GM12892 (cell line): ENCODE measurements around the gene ANKRD30A. TPM values are rescaled to one million over a fixed set of nuclear protein-coding genes. Genes with fewer than 3 reads are reported as not detected.
"Not testable (repeated sequence)": the region's sequence is repeated elsewhere in the genome, so short reads cannot be mapped to it uniquely, and the experiment has no call there.

Experiments used
- DNase-seq: peaks from one replicate; pipeline ENCODE4 v3.0.0; 2011; ENCODE audit not compliant: insufficient read length
- FAIRE-seq: peaks from 2 replicates; lab custom pipeline; 2011; peaks lifted over from hg19 to GRCh38; lab: Jason Lieb, UNC
- POLR2A ChIP-seq: IDR thresholded peaks from 2 replicates; pipeline ENCODE4 v1.6.1; 2011; ENCODE audit warnings: low read depth, low read length, control low read depth
- POLR2AphosphoS5 ChIP-seq: IDR thresholded peaks from 2 replicates; pipeline ENCODE4 v1.6.1; 2011; ENCODE audit warnings: low read depth, low read length, control low read depth
- TAF1 ChIP-seq: IDR thresholded peaks from 2 replicates; pipeline ENCODE4 v1.6.1; 2011; ENCODE audit warnings: low read depth, mild to moderate bottlenecking, control low read depth, low read length, borderline replicate concordance
- polyA plus RNA-seq: library from polyadenylated mRNA; unstranded; fragments of >200 nt; gene quantifications from one replicate; pipeline ENCODE4 v1.2.1, GENCODE V29; 2012; ENCODE audit warnings: missing spikeins, inconsistent platforms; ENCODE audit not compliant: missing spikeins

Gene ANKRD30A, protein sequence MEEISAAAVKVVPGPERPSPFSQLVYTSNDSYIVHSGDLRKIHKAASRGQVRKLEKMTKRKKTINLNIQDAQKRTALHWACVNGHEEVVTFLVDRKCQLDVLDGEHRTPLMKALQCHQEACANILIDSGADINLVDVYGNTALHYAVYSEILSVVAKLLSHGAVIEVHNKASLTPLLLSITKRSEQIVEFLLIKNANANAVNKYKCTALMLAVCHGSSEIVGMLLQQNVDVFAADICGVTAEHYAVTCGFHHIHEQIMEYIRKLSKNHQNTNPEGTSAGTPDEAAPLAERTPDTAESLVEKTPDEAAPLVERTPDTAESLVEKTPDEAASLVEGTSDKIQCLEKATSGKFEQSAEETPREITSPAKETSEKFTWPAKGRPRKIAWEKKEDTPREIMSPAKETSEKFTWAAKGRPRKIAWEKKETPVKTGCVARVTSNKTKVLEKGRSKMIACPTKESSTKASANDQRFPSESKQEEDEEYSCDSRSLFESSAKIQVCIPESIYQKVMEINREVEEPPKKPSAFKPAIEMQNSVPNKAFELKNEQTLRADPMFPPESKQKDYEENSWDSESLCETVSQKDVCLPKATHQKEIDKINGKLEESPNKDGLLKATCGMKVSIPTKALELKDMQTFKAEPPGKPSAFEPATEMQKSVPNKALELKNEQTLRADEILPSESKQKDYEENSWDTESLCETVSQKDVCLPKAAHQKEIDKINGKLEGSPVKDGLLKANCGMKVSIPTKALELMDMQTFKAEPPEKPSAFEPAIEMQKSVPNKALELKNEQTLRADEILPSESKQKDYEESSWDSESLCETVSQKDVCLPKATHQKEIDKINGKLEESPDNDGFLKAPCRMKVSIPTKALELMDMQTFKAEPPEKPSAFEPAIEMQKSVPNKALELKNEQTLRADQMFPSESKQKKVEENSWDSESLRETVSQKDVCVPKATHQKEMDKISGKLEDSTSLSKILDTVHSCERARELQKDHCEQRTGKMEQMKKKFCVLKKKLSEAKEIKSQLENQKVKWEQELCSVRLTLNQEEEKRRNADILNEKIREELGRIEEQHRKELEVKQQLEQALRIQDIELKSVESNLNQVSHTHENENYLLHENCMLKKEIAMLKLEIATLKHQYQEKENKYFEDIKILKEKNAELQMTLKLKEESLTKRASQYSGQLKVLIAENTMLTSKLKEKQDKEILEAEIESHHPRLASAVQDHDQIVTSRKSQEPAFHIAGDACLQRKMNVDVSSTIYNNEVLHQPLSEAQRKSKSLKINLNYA (N-terminal part only)
- not detected for polyA plus RNA-seq

DNA sequence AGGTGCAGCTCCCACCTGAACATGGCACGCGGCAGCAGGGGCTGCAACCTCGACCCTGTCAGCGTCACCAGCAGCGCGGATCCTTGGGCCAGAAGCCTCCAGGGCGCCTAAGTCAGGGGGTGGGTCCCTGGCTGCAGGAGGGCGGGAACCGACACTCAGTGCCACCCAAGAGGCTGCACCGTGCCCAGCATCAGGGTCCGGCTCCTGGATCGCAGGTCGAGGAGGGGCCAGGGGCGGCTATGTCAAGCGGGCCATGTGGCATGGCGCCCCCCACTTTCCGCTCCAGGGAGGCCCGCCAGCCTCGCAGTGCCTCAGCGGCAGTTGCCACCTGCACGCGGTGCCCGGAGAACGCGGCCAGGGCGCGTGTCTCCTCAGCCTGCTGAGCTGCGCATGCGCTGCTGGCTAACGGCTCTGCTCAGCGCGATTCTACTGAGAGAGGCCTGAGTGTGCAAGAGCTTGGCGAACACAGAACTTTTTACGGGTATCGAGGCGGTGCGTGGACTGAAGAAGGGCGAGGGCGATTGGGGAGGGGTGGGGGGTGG lies at the start of gene ANKRD30A:
ANKRD30A (plus strand) TSS at position 408 of the 542 bp plus-strand sequence. CDS start 190 bp downstream, outside the sequence.
- FAIRE-seq = no peak
- TF ChIP-seq POLR2AphosphoS5 (no peak), POLR2A (no peak), TAF1 (no peak)
- DNase-seq = no peak

DNA sequence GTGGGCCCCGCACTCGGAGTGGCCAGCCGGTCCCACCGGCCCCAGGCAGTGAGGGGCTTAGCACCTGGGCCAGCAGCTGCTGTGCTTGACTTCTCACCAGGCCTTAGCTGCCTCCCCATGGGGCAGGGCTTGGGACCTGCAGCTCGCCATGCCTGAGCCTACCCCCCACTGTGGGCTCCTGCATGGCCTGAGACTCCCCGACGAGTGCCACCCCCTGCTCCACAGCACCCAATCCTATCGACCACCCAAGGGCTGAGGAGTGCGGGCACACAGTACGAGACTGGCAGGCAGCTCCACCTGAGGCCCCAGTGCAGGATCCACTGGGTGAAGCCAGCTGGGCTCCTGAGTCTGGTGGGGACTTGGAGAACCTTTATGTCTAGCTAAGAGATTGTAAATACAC lies 49.3 kb upstream of the ANKRD30A start:
- not testable (repeated sequence) for DNase-seq, FAIRE-seq

DNA sequence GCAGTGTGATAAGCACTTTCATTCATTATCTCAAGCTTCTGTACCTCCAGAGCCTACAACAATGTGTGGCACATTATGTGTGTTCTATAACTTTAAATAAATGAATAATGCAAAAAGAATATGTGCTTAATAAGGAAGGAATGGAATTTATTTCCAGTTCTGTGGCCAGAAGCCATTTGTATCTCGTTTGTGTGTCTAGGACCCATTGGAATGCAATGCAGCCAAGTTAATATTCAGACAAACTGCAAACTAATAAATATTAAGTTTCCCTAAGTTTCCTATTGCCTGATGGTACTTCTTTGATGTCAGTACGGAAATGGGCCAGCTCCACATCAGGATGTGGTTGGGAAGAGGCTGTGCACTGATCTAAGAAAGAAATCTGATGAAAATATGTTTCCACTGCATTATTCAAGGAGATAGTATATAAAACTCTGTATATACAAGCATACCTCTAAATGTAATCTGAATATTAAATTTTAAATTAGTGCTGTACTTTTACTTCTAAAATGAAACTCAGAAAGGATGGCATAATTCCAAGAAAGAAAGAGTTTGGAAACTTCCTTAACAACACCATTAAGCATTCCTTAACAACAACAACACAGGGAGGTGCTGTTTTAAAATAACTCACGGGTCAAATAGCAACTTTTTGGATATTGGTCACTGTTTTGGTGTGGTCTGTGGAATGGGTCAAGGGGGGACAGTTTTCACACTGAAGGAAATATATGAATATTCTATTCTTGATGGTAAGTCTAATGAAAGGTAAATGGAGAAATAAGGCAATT lies 29.4 kb upstream of the ANKRD30A start:
- DNase-seq (no peak), FAIRE-seq (no peak)
- no peak for TF ChIP-seq POLR2AphosphoS5
- no peak for TF ChIP-seq POLR2A
- TF ChIP-seq TAF1 = no peak

DNA sequence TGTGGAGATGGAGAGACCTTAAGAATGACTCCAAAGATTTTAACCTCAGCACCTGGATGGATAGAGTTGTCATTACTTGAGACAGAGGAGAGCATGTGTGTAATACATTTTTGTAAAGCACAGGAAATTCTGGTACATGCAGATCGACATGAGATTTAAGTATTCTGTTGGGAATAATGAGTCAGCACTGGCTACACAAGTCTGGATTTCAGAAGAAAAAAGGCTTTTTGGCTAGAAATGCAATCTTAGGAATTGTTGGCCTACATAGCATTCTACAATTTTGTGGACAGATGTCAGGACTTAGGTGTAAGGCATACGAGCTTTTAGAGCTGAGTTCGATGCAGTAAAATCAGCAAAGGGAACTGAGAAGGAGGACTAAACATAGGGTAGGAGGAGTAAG lies 24.1 kb upstream of the ANKRD30A start:
- DNase-seq = no peak
- no peak for TF ChIP-seq TAF1
- TF ChIP-seq POLR2A = no peak
- no peak for TF ChIP-seq POLR2AphosphoS5
- no peak for FAIRE-seq

DNA sequence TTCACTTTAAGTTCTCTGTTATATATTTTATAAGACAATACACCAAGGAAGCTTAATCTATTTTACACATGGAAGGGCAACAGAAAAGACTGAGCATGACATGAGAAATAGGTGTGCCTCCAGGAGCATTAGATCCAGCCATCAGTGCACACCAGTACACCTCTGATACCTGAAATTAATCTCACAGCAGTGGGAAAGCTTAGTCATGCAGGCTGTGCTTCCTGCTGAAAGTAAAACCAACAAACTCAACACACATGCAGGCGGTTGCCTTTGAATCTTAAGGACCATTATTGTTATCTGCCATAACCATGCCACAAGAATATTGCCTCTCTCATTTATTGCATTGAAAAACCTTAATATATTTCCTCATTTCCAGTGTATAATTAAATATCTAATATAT lies 16.4 kb upstream of the ANKRD30A start:
- no peak for FAIRE-seq
- TF ChIP-seq POLR2AphosphoS5 (no peak), POLR2A (no peak), TAF1 (no peak)
- DNase-seq = no peak

DNA sequence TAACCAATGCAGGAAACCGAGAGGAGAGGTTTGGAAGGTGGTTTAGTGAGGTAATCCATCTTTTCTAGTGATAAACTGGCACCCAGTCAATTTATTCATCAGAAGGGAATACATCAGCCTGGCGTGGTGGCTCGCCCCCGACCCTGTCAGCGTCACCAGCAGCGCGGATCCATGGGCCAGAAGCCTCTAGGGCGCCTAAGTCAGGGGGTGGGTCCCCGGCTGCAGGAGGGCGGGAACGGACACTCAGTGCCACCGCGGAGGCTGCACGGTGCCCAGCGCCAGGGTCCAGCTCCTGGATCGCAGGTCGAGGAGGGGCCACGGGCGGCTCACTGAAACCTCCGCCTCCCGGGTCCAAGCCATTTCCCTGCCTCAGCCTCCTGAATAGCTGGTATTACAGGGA lies 866 bp upstream of the ANKRD30A start:
- FAIRE-seq (no peak), DNase-seq (no peak)
- TF ChIP-seq TAF1 (no peak), POLR2A (no peak), POLR2AphosphoS5 (no peak)

DNA sequence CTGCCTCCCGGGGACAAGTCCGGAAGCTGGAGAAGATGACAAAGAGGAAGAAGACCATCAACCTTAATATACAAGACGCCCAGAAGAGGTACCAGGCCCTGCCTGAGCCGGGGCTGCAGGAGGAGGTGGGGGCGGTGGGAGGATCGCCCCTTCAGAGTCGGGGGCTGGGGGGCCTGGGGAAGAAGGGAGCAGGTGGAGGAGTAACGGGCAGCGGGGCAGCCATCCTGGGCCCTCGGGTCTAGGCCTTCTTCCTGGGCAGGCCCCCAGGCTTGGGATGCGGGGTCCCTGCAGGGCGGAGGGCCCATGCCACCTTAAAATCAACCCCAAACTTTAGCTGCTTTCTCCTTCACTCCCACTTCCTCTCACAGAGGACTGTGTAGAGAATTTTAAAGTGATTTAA lies 523 bp downstream of the ANKRD30A start:
- TF ChIP-seq POLR2A (no peak), POLR2AphosphoS5 (no peak), TAF1 (no peak)
- no peak for FAIRE-seq
- no peak for DNase-seq

DNA sequence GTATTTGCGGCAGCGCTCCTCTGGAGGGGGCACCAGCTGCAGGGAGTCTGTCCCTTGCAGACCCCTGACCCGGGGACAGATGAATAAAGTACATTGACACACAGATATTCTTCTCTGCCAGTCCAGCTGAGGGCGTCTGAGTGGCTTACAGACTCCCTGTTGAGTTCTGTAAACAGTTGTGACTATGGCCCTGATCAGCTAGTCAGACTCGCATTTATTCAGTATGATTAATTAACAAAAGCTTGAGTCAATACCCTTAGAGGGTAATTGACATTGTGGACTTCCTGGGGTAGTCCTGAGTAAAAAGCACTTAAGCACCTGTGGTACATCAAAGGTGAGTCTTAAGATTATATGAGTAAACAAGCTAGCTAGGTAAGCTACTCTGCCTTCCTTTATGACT lies 21.0 kb downstream of the ANKRD30A start:
- no peak for FAIRE-seq
- no peak for TF ChIP-seq POLR2AphosphoS5
- TF ChIP-seq POLR2A = no peak
- no peak for TF ChIP-seq TAF1
- no peak for DNase-seq

DNA sequence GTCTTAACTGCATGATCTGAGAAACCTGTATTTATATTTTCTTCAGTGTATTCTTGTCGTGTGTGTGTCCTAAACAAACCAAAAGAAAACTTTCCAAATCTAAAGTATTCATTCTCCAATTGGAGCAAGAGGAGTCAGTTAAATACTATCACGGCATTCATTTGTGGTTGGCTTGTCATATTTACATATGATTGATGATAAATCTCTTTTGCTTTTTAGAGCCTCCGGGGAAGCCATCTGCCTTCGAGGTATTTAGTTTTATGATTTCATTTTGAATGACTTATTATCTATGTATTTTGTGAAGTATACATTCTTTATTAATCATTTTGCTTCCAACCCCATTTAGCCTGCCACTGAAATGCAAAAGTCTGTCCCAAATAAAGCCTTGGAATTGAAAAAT lies 37.0 kb downstream of the ANKRD30A start:
- DNase-seq, FAIRE-seq: not testable (repeated sequence)

DNA sequence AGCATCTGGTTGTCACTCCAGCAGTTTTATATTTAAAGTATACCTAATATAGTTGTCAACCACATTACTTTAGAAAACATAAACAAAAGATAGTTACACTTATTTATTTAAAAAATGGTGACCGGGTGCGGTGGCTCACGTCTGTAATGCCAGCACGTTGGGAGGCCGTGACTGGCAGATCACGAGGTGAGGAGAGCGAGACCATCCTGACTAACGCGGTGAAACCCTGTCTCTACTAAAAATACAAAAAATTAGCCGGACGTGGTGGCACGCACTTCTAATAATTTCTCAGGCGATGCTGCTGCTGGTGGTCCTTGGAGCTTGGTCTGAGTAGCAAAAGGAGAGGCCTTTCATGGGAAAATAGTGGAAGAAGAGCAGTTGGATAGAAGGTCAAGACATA lies 46.5 kb downstream of the ANKRD30A start:
- not testable (repeated sequence) for FAIRE-seq, DNase-seq

DNA sequence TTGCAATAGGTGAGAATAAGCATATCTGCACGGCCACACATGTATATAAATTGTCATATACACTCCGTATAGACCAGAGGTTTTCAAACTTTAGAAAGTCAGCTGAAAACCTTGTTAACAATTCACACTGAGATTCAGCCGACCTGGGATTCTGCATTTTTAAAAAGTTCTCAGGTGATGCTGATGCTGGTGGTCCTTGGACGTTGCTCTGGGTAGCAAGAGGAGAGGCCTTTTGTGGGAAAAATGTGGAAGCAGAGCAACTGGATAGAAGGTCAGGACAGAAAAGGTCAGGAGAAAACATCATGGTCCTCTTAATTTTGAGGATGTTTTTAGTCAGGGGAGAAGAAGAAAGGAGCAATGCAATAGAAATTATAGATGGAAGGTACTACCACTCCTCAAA lies 52.9 kb downstream of the ANKRD30A start:
- DNase-seq, FAIRE-seq: not testable (repeated sequence)

DNA sequence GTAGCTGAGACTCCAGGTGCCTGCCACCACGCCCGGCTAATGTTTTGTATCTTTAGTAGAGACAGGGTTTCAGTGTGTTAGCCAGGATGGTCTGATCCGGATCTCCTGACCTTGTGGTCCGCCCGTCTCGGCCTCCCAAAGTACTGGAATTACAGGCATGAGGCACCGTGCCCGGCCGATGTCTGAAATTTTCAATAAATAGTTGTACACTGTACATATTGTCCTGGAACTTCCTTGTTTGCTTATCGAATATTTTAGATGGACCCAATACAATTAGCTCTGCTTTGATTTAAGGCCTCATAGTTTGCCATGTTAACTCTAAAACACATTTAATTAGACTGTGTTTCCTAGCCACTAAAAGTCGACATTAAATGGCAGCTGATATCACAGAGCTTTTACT lies 57.3 kb downstream of the ANKRD30A start:
- FAIRE-seq, DNase-seq: not testable (repeated sequence)
